Stimulated activated CD4-positive, alpha-beta T cell treated with anti-CD3 and anti-CD28 coated beads, Interleukin-1b, Interleukin-23, amount 100 ng/mL, for 1 hour (primary cell): Measurements from ENCODE around the gene TMEM120A.

Source experiments
- DNase-seq, 2 donors: peaks; one replicate each; pipeline ENCODE4 v3.0.0-alpha.2; 2020; ENCODE audit warnings: low read depth in 2 of 2

The TMEM120A gene

GRCh38 chr7:75957021-75957736 is 37.2 kb downstream of the TMEM120A start:
- DNase-seq: no peak

GRCh38 chr7:75955331-75955955 is 39.0 kb downstream of the TMEM120A start:
- no peak for DNase-seq

- DNase-seq: no peak
Observed at GRCh38 chr7:75953931-75954330, 40.5 kb downstream of the TMEM120A start.

GRCh38 chr7:75953431-75953830 is 41.0 kb downstream of the TMEM120A start:
- no peak for DNase-seq

- DNase-seq: no peak
Observed at GRCh38 chr7:75951506-75951905, 42.9 kb downstream of the TMEM120A start.

- DNase-seq: no peak
Observed at GRCh38 chr7:75950111-75950681, 44.2 kb downstream of the TMEM120A start.

- no peak for DNase-seq
Observed at GRCh38 chr7:75948179-75948578, 46.2 kb downstream of the TMEM120A start.

- DNase-seq: no peak
Observed at GRCh38 chr7:75946207-75946855, 48.1 kb downstream of the TMEM120A start.

- DNase-seq: no peak
Observed at GRCh38 chr7:75945297-75946168, 48.9 kb downstream of the TMEM120A start.

GRCh38 chr7:75944507-75944906 is 49.9 kb downstream of the TMEM120A start:
- DNase-seq: no peak

GRCh38 chr7:75943864-75944263 is 50.5 kb downstream of the TMEM120A start:
- no peak for DNase-seq

- no peak for DNase-seq
Observed at GRCh38 chr7:75938921-75939320, 55.5 kb downstream of the TMEM120A start.

GRCh38 chr7:75937958-75938786 is 56.2 kb downstream of the TMEM120A start:
- no peak for DNase-seq
